A549 treated with Mapracorat at 1 μM for 4 hours (cell line): Measurements from ENCODE around the gene ERAP2. TPM values are rescaled to one million over a fixed set of nuclear protein-coding genes. Genes with fewer than 3 reads are reported as not detected.

Experiments
- total RNA-seq: library from RNA; stranded (reverse); fragments of 200-300 nt; extraction: Qiagen RNA extraction; gene quantifications from 5 replicates; pipeline ENCODE4 v1.2.3, GENCODE V29; 2022

The ERAP2 gene
- 0.82 to 2.4 TPM (median 1.4 TPM) in 5 replicates for total RNA-seq

GRCh38 chr5:96876292-96876850, at the start of gene ERAP2:
TSS of gene ERAP2 (plus strand) at chr5:96876500. CDS start at chr5:96879686, 3,186 bp downstream.

GRCh38 chr5:96935559-96936430, 59.5 kb downstream of the ERAP2 start, which contains the start of gene LNPEP:
TSS of gene LNPEP (plus strand) at chr5:96936080. CDS start at chr5:96936156, 76 bp downstream.

Other genes starting within 250 kb of the ERAP2 start
- 138 to 185 TPM (median 177 TPM) in 5 replicates for gene CAST, start 214.1 kb upstream of the ERAP2 start, total RNA-seq
- 6.7 to 9.8 TPM (median 8.4 TPM) in 5 replicates for gene ERAP1, start 68.6 kb upstream of the ERAP2 start, total RNA-seq
- 5.7 to 8.8 TPM (median 7.1 TPM) in 5 replicates for gene LNPEP, start 59.6 kb downstream of the ERAP2 start, total RNA-seq